ENCODE measurements around the gene KRTAP9-2.
"Not testable (repeated sequence)": the region's sequence is repeated elsewhere in the genome, so short reads cannot be mapped to it uniquely, and the experiment has no call there.

Gene KRTAP9-2

GRCh38 chr17:41258406-41258805 is 32.0 kb downstream of the KRTAP9-2 start:
- no peaks in the 10 kb centered on the region for H3K9me3 ChIP-seq (ENCODE audit: control insufficient read depth in 1 of 2, low read length in 2 of 2)
- H3K27me3 ChIP-seq (ENCODE audit: control insufficient read depth in 1 of 2, insufficient read depth in 2 of 2, low read length in 2 of 2): peaks cover 6% of the 10 kb centered on the region in 2 donors
- no peak overlapping the region for H3K27ac ChIP-seq (ENCODE audit: low read depth, low read length)
- no peak overlapping the region for H3K9ac ChIP-seq (ENCODE audit: low read depth in 1 of 2, low read length in 2 of 2)
- H3K36me3 ChIP-seq (ENCODE audit: control insufficient read depth in 1 of 2, insufficient read depth in 2 of 2, low read length in 2 of 2): no peaks in the 10 kb centered on the region
- H3K4me1 ChIP-seq (ENCODE audit: control insufficient read depth in 1 of 2, insufficient read depth in 2 of 2, low read length in 2 of 2): no peaks in the 10 kb centered on the region
- no peak overlapping the region for H3K4me3 ChIP-seq (ENCODE audit: low read depth in 1 of 2, low read length in 2 of 2)

- Histone ChIP-seq H3K27ac (ENCODE audit: low read depth, low read length) (no peak overlapping the region), H3K4me1 (ENCODE audit: control insufficient read depth in 1 of 2, insufficient read depth in 2 of 2, low read length in 2 of 2) (no peaks in the 10 kb centered on the region), H3K36me3 (ENCODE audit: control insufficient read depth in 1 of 2, insufficient read depth in 2 of 2, low read length in 2 of 2) (no peaks in the 10 kb centered on the region), H3K27me3 (ENCODE audit: control insufficient read depth in 1 of 2, insufficient read depth in 2 of 2, low read length in 2 of 2) (peaks cover 9 to 10% of the 10 kb centered on the region in 2 donors), H3K9me3 (ENCODE audit: control insufficient read depth in 1 of 2, low read length in 2 of 2) (no peaks in the 10 kb centered on the region), H3K4me3 (ENCODE audit: low read depth in 1 of 2, low read length in 2 of 2) (no peak overlapping the region), H3K9ac (ENCODE audit: low read depth in 1 of 2, low read length in 2 of 2) (no peak overlapping the region)
These were observed 36.8 kb downstream of the KRTAP9-2 start for GRCh38 chr17:41263212-41263611.

GRCh38 chr17:41264599-41264998 is 38.2 kb downstream of the KRTAP9-2 start:
- Histone ChIP-seq H3K27ac (ENCODE audit: low read depth, low read length) (no peak overlapping the region), H3K27me3 (ENCODE audit: control insufficient read depth in 1 of 2, insufficient read depth in 2 of 2, low read length in 2 of 2) (peaks cover 4 to 9% of the 10 kb centered on the region in 2 donors)

GRCh38 chr17:41265078-41265477 is 38.6 kb downstream of the KRTAP9-2 start, which contains the start of gene KRTAP9-6:
Gene KRTAP9-6, plus strand, starts transcription at chr17:41265378. Its CDS starts 0 bp downstream, at chr17:41265378.
- no peak within 1 kb of the TSS for H3K4me3 ChIP-seq (ENCODE audit: low read depth in 1 of 2, low read length in 2 of 2)
- no peaks in the 10 kb centered on the region for H3K36me3 ChIP-seq (ENCODE audit: control insufficient read depth in 1 of 2, insufficient read depth in 2 of 2, low read length in 2 of 2)
- H3K27ac ChIP-seq (ENCODE audit: low read depth, low read length): no peak within 1 kb of the TSS
- no peaks in the 10 kb centered on the region for H3K4me1 ChIP-seq (ENCODE audit: control insufficient read depth in 1 of 2, insufficient read depth in 2 of 2, low read length in 2 of 2)
- H3K27me3 ChIP-seq (ENCODE audit: control insufficient read depth in 1 of 2, insufficient read depth in 2 of 2, low read length in 2 of 2): peaks cover 4 to 9% of the 10 kb centered on the region in 2 donors
- H3K9ac ChIP-seq (ENCODE audit: low read depth in 1 of 2, low read length in 2 of 2): no peak within 1 kb of the TSS
- no peaks in the 10 kb centered on the region for H3K9me3 ChIP-seq (ENCODE audit: control insufficient read depth in 1 of 2, low read length in 2 of 2)

More at GRCh38 chr17:41264599-41264998, 38.2 kb downstream of the KRTAP9-2 start:
- no peaks in the 10 kb centered on the region for H3K4me1 ChIP-seq (ENCODE audit: control insufficient read depth in 1 of 2, insufficient read depth in 2 of 2, low read length in 2 of 2)
- H3K4me3 ChIP-seq (ENCODE audit: low read depth in 1 of 2, low read length in 2 of 2): no peak overlapping the region
- H3K9me3 ChIP-seq (ENCODE audit: control insufficient read depth in 1 of 2, low read length in 2 of 2): no peaks in the 10 kb centered on the region
- no peak overlapping the region for H3K9ac ChIP-seq (ENCODE audit: low read depth in 1 of 2, low read length in 2 of 2)
- no peaks in the 10 kb centered on the region for H3K36me3 ChIP-seq (ENCODE audit: control insufficient read depth in 1 of 2, insufficient read depth in 2 of 2, low read length in 2 of 2)

GRCh38 chr17:41267711-41268110 is 41.3 kb downstream of the KRTAP9-2 start:
- Histone ChIP-seq H3K27me3 (ENCODE audit: control insufficient read depth in 1 of 2, insufficient read depth in 2 of 2, low read length in 2 of 2) (peaks cover 4 to 9% of the 10 kb centered on the region in 2 donors), H3K4me3 (ENCODE audit: low read depth in 1 of 2, low read length in 2 of 2) (no peak overlapping the region), H3K36me3 (ENCODE audit: control insufficient read depth in 1 of 2, insufficient read depth in 2 of 2, low read length in 2 of 2) (no peaks in the 10 kb centered on the region), H3K4me1 (ENCODE audit: control insufficient read depth in 1 of 2, insufficient read depth in 2 of 2, low read length in 2 of 2) (no peaks in the 10 kb centered on the region), H3K9me3 (ENCODE audit: control insufficient read depth in 1 of 2, low read length in 2 of 2) (no peaks in the 10 kb centered on the region), H3K27ac (ENCODE audit: low read depth, low read length) (no peak overlapping the region), H3K9ac (ENCODE audit: low read depth in 1 of 2, low read length in 2 of 2) (no peak overlapping the region)

GRCh38 chr17:41271323-41271722 is 44.9 kb downstream of the KRTAP9-2 start:
- not testable (repeated sequence) for H3K4me3 ChIP-seq (ENCODE audit: low read depth in 1 of 2, low read length in 2 of 2); H3K9ac ChIP-seq (ENCODE audit: low read depth in 1 of 2, low read length in 2 of 2); H3K4me1 ChIP-seq (ENCODE audit: control insufficient read depth in 1 of 2, insufficient read depth in 2 of 2, low read length in 2 of 2); H3K27ac ChIP-seq (ENCODE audit: low read depth, low read length); H3K27me3 ChIP-seq (ENCODE audit: control insufficient read depth in 1 of 2, insufficient read depth in 2 of 2, low read length in 2 of 2); H3K9me3 ChIP-seq (ENCODE audit: control insufficient read depth in 1 of 2, low read length in 2 of 2); H3K36me3 ChIP-seq (ENCODE audit: control insufficient read depth in 1 of 2, insufficient read depth in 2 of 2, low read length in 2 of 2)

- peaks cover 0 to 7% of the 10 kb centered on the region in 2 donors for H3K27me3 ChIP-seq (ENCODE audit: control insufficient read depth in 1 of 2, insufficient read depth in 2 of 2, low read length in 2 of 2)
- H3K36me3 ChIP-seq (ENCODE audit: control insufficient read depth in 1 of 2, insufficient read depth in 2 of 2, low read length in 2 of 2): no peaks in the 10 kb centered on the region
- no peak overlapping the region for H3K4me3 ChIP-seq (ENCODE audit: low read depth in 1 of 2, low read length in 2 of 2)
- H3K9ac ChIP-seq (ENCODE audit: low read depth in 1 of 2, low read length in 2 of 2): no peak overlapping the region
- H3K27ac ChIP-seq (ENCODE audit: low read depth, low read length): no peak overlapping the region
- no peaks in the 10 kb centered on the region for H3K4me1 ChIP-seq (ENCODE audit: control insufficient read depth in 1 of 2, insufficient read depth in 2 of 2, low read length in 2 of 2)
- H3K9me3 ChIP-seq (ENCODE audit: control insufficient read depth in 1 of 2, low read length in 2 of 2): no peaks in the 10 kb centered on the region
These were observed 45.4 kb downstream of the KRTAP9-2 start for GRCh38 chr17:41271858-41272257.

GRCh38 chr17:41275648-41276190 is 49.3 kb downstream of the KRTAP9-2 start, which contains the start of gene KRTAP9-7:
Gene KRTAP9-7, plus strand, starts transcription at chr17:41275698. Its CDS starts 0 bp downstream, at chr17:41275698.
- H3K4me3 ChIP-seq (ENCODE audit: low read depth in 1 of 2, low read length in 2 of 2); H3K9me3 ChIP-seq (ENCODE audit: control insufficient read depth in 1 of 2, low read length in 2 of 2); H3K36me3 ChIP-seq (ENCODE audit: control insufficient read depth in 1 of 2, insufficient read depth in 2 of 2, low read length in 2 of 2); H3K27me3 ChIP-seq (ENCODE audit: control insufficient read depth in 1 of 2, insufficient read depth in 2 of 2, low read length in 2 of 2); H3K4me1 ChIP-seq (ENCODE audit: control insufficient read depth in 1 of 2, insufficient read depth in 2 of 2, low read length in 2 of 2); H3K27ac ChIP-seq (ENCODE audit: low read depth, low read length); H3K9ac ChIP-seq (ENCODE audit: low read depth in 1 of 2, low read length in 2 of 2): not testable (repeated sequence)

All from duodenal mucosa (tissue), 2 donors.